DMS79 treated with DMSO at 0.1 percent for 48 hours (cell line): ENCODE measurements around the gene ARF6.
"Not testable (repeated sequence)": the region's sequence is repeated elsewhere in the genome, so short reads cannot be mapped to it uniquely, and the experiment has no call there.

Experiments used
- DNase-seq: peaks from one replicate; lab custom pipeline; 2025; lab: John Stamatoyannopoulos, UW

The ARF6 gene

GRCh38 chr14:49907186-49907585, 14.3 kb downstream of the ARF6 start:
- no peak for DNase-seq

- DNase-seq: no peak
Observed at GRCh38 chr14:49908433-49908782, 15.5 kb downstream of the ARF6 start.

- DNase-seq: no peak
Observed at GRCh38 chr14:49909016-49909415, 16.1 kb downstream of the ARF6 start.

- DNase-seq: no peak
Observed at GRCh38 chr14:49915085-49915484, 22.2 kb downstream of the ARF6 start.

GRCh38 chr14:49918706-49919105, 25.8 kb downstream of the ARF6 start:
- no peak for DNase-seq

- no peak for DNase-seq
Observed at GRCh38 chr14:49919825-49920659, 27.2 kb downstream of the ARF6 start.

- DNase-seq: peak; percentile 61
Observed at GRCh38 chr14:49920935-49921334, 28.1 kb downstream of the ARF6 start.

- no peak for DNase-seq
Observed at GRCh38 chr14:49921401-49921800, 28.5 kb downstream of the ARF6 start.

GRCh38 chr14:49923442-49923841, 30.6 kb downstream of the ARF6 start:
- no peak for DNase-seq

- no peak for DNase-seq
Observed at GRCh38 chr14:49923881-49924280, 31.0 kb downstream of the ARF6 start.

- no peak for DNase-seq
Observed at GRCh38 chr14:49924852-49925251, 32.0 kb downstream of the ARF6 start.

GRCh38 chr14:49926803-49927202, 33.9 kb downstream of the ARF6 start:
- DNase-seq: no peak

- no peak for DNase-seq
Observed at GRCh38 chr14:49928015-49928414, 35.1 kb downstream of the ARF6 start.

GRCh38 chr14:49930720-49931119, 37.8 kb downstream of the ARF6 start:
- DNase-seq: no peak

GRCh38 chr14:49931523-49931922, 38.6 kb downstream of the ARF6 start:
- no peak for DNase-seq

- no peak for DNase-seq
Observed at GRCh38 chr14:49933128-49933527, 40.2 kb downstream of the ARF6 start.

- DNase-seq: no peak
Observed at GRCh38 chr14:49933704-49934103, 40.8 kb downstream of the ARF6 start.

- peak; percentile 91 for DNase-seq
Observed at GRCh38 chr14:49934646-49935045, 41.8 kb downstream of the ARF6 start.

- DNase-seq: no peak
Observed at GRCh38 chr14:49935526-49935925, 42.6 kb downstream of the ARF6 start.

- not testable (repeated sequence) for DNase-seq
Observed at GRCh38 chr14:49936246-49936645, 43.4 kb downstream of the ARF6 start.

GRCh38 chr14:49936882-49937281, 44.0 kb downstream of the ARF6 start:
- DNase-seq: not testable (repeated sequence)

GRCh38 chr14:49939215-49939614, 46.3 kb downstream of the ARF6 start:
- DNase-seq: not testable (repeated sequence)

- DNase-seq: no peak
Observed at GRCh38 chr14:49939884-49940510, 47.1 kb downstream of the ARF6 start.
